Osteocyte (in vitro differentiated cells): ENCODE data around the gene SLC38A6. TPM values are rescaled to one million over a fixed set of nuclear protein-coding genes. Genes with fewer than 3 reads are reported as not detected.

Source experiments
- DNase-seq: peaks from one replicate; pipeline ENCODE4 v3.0.0; 2021; ENCODE audit warnings: mixed read lengths; ENCODE audit not compliant: unreplicated experiment; ENCODE audit errors: extremely low spot score
- H3K27ac Mint-ChIP-seq: one replicate; pipeline ENCODE4 v1.8.0; 2021; ENCODE audit warnings: mild to moderate bottlenecking, mixed read lengths; ENCODE audit not compliant: unreplicated experiment
- H3K27me3 Mint-ChIP-seq: one replicate; pipeline ENCODE4 v1.8.0; 2021; ENCODE audit warnings: mixed read lengths; ENCODE audit not compliant: unreplicated experiment
- H3K36me3 Mint-ChIP-seq: one replicate; pipeline ENCODE4 v1.8.0; 2021; ENCODE audit warnings: mixed read lengths; ENCODE audit not compliant: unreplicated experiment
- H3K4me1 Mint-ChIP-seq: one replicate; pipeline ENCODE4 v1.8.0; 2021; ENCODE audit warnings: mixed read lengths; ENCODE audit not compliant: unreplicated experiment
- H3K4me3 Mint-ChIP-seq: one replicate; pipeline ENCODE4 v1.8.0; 2021; ENCODE audit warnings: mild to moderate bottlenecking, moderate library complexity, mixed read lengths; ENCODE audit not compliant: unreplicated experiment
- H3K9me3 Mint-ChIP-seq: one replicate; pipeline ENCODE4 v1.8.0; 2021; ENCODE audit warnings: mixed read lengths; ENCODE audit not compliant: unreplicated experiment
- CTCF ChIP-seq: fragments of 200-600 bp; sonication (generic); IDR thresholded peaks from 2 replicates; pipeline ENCODE4 v1.5.0; 2021; ENCODE audit warnings: antibody characterized with exemption, mild to moderate bottlenecking, moderate library complexity
- total RNA-seq: library from RNA; stranded (reverse); gene quantifications from 2 replicates; pipeline ENCODE4 v1.2.1, GENCODE V29; 2021

The SLC38A6 gene
- total RNA-seq, 1 donor from 2014 or later = 63.9 TPM

DNA sequence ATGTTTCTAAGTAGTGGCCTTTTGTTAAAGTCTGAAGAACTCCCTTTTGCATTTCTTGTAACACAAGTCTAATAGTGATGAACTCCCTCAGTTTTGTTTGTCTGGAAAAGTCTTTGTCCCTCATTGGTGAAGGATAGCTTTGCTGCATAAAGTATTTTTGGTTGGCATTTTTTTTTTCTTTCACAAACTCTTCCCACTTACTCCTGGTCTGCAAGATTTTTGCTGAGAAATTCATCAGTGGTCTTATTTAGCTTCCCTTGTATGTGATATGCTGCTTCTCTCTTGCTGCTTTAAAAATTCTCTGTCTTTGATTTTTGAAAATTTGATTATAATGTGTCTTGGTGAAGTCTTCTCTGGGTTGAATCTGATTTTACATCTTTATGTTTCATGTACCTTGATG lies 22.9 kb upstream of the SLC38A6 start:
- Mint-ChIP-seq H3K27me3 (no peaks in the 10 kb centered on the region), H3K36me3 (peaks cover 60% of the 10 kb centered on the region), H3K4me1 (peaks cover 2% of the 10 kb centered on the region), H3K27ac (no peak overlapping the region), H3K9me3 (peaks cover 43% of the 10 kb centered on the region), H3K4me3 (no peak overlapping the region)
- TF ChIP-seq CTCF = no peak
- no peak for DNase-seq

- Mint-ChIP-seq H3K27me3 (no peaks in the 10 kb centered on the region), H3K9me3 (peaks cover 11% of the 10 kb centered on the region), H3K36me3 (peaks cover 26% of the 10 kb centered on the region), H3K4me1 (peaks cover 51% of the 10 kb centered on the region), H3K4me3 (no peak overlapping the region), H3K27ac (peak overlapping the region; percentile 75)
- DNase-seq = no peak
- TF ChIP-seq CTCF = no peak
Measured at GRCh38 chr14:60963761-60964160, 17.3 kb upstream of the SLC38A6 start.

DNA sequence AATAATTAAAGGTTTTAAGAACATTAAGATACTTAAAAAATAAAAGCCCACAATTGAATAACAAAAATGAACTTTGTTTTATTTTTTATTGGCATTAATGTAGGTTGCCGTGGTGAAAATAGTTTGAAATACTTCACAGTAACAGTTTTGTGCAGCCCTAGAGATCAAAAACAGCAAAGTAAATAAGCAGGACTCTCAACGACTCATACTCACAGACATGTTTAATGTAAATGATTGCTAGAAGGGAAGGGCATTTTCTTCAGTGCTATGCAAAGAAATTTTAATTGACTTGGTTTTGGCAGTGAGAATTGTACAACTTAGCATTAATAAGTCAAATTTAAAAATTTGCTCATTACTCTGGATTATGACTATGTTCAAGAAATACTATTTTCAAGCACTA lies 16.1 kb upstream of the SLC38A6 start:
- H3K27ac Mint-ChIP-seq = peak overlapping the region; percentile 91
- H3K27me3 Mint-ChIP-seq = no peaks in the 10 kb centered on the region
- H3K4me3 Mint-ChIP-seq = no peak overlapping the region
- peaks cover 6% of the 10 kb centered on the region for H3K9me3 Mint-ChIP-seq
- H3K4me1 Mint-ChIP-seq = peaks cover 57% of the 10 kb centered on the region
- no peak for DNase-seq
- no peak for TF ChIP-seq CTCF
- H3K36me3 Mint-ChIP-seq = peaks cover 18% of the 10 kb centered on the region

DNA sequence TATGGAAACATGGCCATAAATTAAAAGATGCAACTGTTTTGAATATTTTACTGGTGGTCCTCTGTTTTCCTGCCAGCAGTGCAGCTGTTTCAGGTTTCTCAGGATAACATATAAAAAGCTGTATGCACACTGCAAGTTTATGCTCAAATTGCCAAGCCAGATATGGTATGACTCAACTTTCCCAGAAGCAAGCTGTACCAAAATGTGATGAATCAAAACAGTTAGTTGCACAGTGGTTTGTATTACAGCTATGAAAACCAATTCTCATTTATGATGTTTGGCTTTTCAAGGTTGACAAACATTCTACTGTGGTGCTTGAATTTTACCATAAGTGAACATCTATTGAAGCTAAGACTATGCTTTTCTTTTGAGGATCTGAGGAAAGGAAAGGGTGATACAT lies 15.6 kb upstream of the SLC38A6 start:
- TF ChIP-seq CTCF = no peak
- H3K4me1 Mint-ChIP-seq = peaks cover 57% of the 10 kb centered on the region
- H3K27me3 Mint-ChIP-seq = no peaks in the 10 kb centered on the region
- DNase-seq = no peak
- no peak overlapping the region for H3K4me3 Mint-ChIP-seq
- peaks cover 14% of the 10 kb centered on the region for H3K36me3 Mint-ChIP-seq
- H3K27ac Mint-ChIP-seq = peak overlapping the region; percentile 91
- peaks cover 1% of the 10 kb centered on the region for H3K9me3 Mint-ChIP-seq

GRCh38 chr14:60968099-60968498 lies 12.9 kb upstream of the SLC38A6 start:
- Mint-ChIP-seq H3K9me3 (no peaks in the 10 kb centered on the region), H3K27ac (peak overlapping the region; percentile 80), H3K4me3 (peak overlapping the region; percentile 44), H3K36me3 (peaks cover 21% of the 10 kb centered on the region), H3K4me1 (peaks cover 61% of the 10 kb centered on the region), H3K27me3 (no peaks in the 10 kb centered on the region)
- no peak for DNase-seq
- TF ChIP-seq CTCF = no peak
